ENCODE measurements around the gene IZUMO4.

DNA sequence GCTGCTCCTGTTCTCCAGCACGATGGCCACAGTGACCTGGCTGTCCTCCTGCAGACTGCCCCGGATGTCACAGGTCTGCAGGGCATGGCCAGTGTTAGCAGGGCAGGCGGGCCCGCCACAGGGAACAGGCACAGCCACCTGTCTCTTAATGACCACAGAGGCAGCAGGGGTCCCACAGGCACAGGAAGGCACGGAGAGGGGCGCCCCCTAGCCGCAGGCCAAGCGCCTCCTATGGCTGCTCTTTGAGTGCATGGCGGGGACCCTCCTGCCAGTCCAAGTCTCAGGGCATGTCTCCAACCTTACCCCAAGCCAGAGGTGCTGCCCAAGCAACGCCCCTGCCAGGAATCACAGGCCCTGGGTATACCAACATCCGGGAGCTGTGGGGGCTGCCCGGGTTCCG, 14.1 kb downstream of the IZUMO4 start:
- TF ChIP-seq, protein P1, sequence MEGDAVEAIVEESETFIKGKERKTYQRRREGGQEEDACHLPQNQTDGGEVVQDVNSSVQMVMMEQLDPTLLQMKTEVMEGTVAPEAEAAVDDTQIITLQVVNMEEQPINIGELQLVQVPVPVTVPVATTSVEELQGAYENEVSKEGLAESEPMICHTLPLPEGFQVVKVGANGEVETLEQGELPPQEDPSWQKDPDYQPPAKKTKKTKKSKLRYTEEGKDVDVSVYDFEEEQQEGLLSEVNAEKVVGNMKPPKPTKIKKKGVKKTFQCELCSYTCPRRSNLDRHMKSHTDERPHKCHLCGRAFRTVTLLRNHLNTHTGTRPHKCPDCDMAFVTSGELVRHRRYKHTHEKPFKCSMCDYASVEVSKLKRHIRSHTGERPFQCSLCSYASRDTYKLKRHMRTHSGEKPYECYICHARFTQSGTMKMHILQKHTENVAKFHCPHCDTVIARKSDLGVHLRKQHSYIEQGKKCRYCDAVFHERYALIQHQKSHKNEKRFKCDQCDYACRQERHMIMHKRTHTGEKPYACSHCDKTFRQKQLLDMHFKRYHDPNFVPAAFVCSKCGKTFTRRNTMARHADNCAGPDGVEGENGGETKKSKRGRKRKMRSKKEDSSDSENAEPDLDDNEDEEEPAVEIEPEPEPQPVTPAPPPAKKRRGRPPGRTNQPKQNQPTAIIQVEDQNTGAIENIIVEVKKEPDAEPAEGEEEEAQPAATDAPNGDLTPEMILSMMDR (IDR thresholded peaks at IDR 0.05; ENCODE audit: poor library complexity) = no peak
- no peak for TF ChIP-seq EZH2 (IDR thresholded peaks at IDR 0.05; ENCODE audit: borderline replicate concordance)
- no peak for TF ChIP-seq EZH2phosphoT487 (IDR thresholded peaks at IDR 0.05; ENCODE audit: low read depth, severe bottlenecking, unreplicated experiment)
